HepG2 (cell line): ENCODE data around the gene SPRED3. TPM values are rescaled to one million over a fixed set of nuclear protein-coding genes. Genes with fewer than 3 reads are reported as not detected.

Experiments used
- ATF6 ChIP-seq: sonication (generic); formaldehyde crosslinking; conservative IDR thresholded peaks from 2 replicates; pipeline ENCODE4 v1.4.0; 2020; ENCODE audit warnings: missing genetic modification reagents
- ATF7 ChIP-seq, 2 experiments: fragments of 450-650 bp in 1 of 2; sonication (generic) in 1 of 2; formaldehyde crosslinking in 1 of 2; IDR thresholded peaks; 2 replicates each; pipeline versions ENCODE4 v1.4.0 to v1.6.1; 2016 to 2020; ENCODE audit warnings: antibody characterized with exemption in 1 of 2, mild to moderate bottlenecking in 1 of 2, missing genetic modification reagents in 1 of 2
- JUND ChIP-seq: sonication (generic); formaldehyde crosslinking; IDR thresholded peaks from 2 replicates; pipeline ENCODE4 v1.8.0; 2022; ENCODE audit warnings: mild to moderate bottlenecking, missing genetic modification reagents
- PTBP1 ChIP-seq: fragments of 200-400 bp; formaldehyde crosslinking; IDR thresholded peaks from 2 replicates; pipeline ENCODE4 v1.6.1; 2018; ENCODE audit warnings: low read length, low read depth; ENCODE audit not compliant: poor library complexity, severe bottlenecking
- TBL1XR1 ChIP-seq: fragments of 150-350 bp; IDR thresholded peaks from 2 replicates; pipeline ENCODE4 v1.6.1; 2014; ENCODE audit warnings: borderline replicate concordance, low read length; ENCODE audit not compliant: partially characterized antibody
- TRIM24 ChIP-seq: sonication (generic); formaldehyde crosslinking; IDR thresholded peaks from 2 replicates; pipeline ENCODE4 v1.8.0; 2022; ENCODE audit warnings: mild to moderate bottlenecking, missing genetic modification reagents
- ZNF138 ChIP-seq: sonication (generic); formaldehyde crosslinking; IDR thresholded peaks from 2 replicates; pipeline ENCODE4 v1.5.0; 2020; ENCODE audit warnings: mild to moderate bottlenecking, low read depth, missing genetic modification reagents
- ZNF34 ChIP-seq: sonication (generic); formaldehyde crosslinking; IDR thresholded peaks from 2 replicates; pipeline ENCODE4 v1.4.0; 2020; ENCODE audit warnings: mild to moderate bottlenecking, missing genetic modification reagents, borderline replicate concordance
- ZNF816 ChIP-seq: sonication (generic); formaldehyde crosslinking; IDR thresholded peaks from 2 replicates; pipeline ENCODE4 v1.8.0; 2022; ENCODE audit warnings: missing genetic modification reagents, mild to moderate bottlenecking, borderline replicate concordance
- ZUFSP ChIP-seq: sonication (generic); formaldehyde crosslinking; IDR thresholded peaks from 2 replicates; pipeline ENCODE4 v1.9.0; 2021; ENCODE audit warnings: missing genetic modification reagents, mild to moderate bottlenecking, borderline replicate concordance
- polyA plus RNA-seq, 8 experiments: library from polyadenylated mRNA; depleted of rRNA in 3 of 8; stranded (reverse) in 7 of 8; unstranded in 1 of 8; fragments of >200 nt; fragmentation: Illumina TruSeq in 4 of 8; extraction: Trizol in 4 of 8; gene quantifications; 2 replicates each; pipeline versions ENCODE4 v1.2.1 to v1.2.3, GENCODE V29; 2011 to 2016; ENCODE audit warnings: low read depth in 4 of 8, missing spikeins in 1 of 8, mixed read lengths in 1 of 8; ENCODE audit not compliant: insufficient read depth in 1 of 8
- total RNA-seq, 5 experiments: library from RNA; depleted of rRNA; stranded (reverse); fragments of >200 nt; fragmentation: Illumina TruSeq; extraction: Trizol; gene quantifications; 2 replicates each; pipeline ENCODE4 v1.2.3, GENCODE V29; 2016; ENCODE audit warnings: low read depth in 1 of 5
- TF ChIP-seq, protein P1 (sequence below): sonication (generic); formaldehyde crosslinking; IDR thresholded peaks from 2 replicates; pipeline ENCODE4 v1.4.0; 2020; ENCODE audit warnings: missing genetic modification reagents, mild to moderate bottlenecking, borderline replicate concordance
- TF ChIP-seq, protein P2 (sequence below): sonication (generic); formaldehyde crosslinking; IDR thresholded peaks from 2 replicates; pipeline ENCODE4 v1.4.0; 2020; ENCODE audit warnings: low read depth, mild to moderate bottlenecking, missing genetic modification reagents
- TF ChIP-seq, protein P3 (sequence below): sonication (generic); formaldehyde crosslinking; IDR thresholded peaks from 2 replicates; pipeline ENCODE4 v1.4.0; 2020; ENCODE audit warnings: missing genetic modification reagents, borderline replicate concordance

Gene SPRED3
- total and polyA plus RNA-seq, 2 of the 13 experiments (the other 11 are each of a cell fraction or from before 2014, with no cell fraction given): 0.15 to 0.17 TPM

DNA sequence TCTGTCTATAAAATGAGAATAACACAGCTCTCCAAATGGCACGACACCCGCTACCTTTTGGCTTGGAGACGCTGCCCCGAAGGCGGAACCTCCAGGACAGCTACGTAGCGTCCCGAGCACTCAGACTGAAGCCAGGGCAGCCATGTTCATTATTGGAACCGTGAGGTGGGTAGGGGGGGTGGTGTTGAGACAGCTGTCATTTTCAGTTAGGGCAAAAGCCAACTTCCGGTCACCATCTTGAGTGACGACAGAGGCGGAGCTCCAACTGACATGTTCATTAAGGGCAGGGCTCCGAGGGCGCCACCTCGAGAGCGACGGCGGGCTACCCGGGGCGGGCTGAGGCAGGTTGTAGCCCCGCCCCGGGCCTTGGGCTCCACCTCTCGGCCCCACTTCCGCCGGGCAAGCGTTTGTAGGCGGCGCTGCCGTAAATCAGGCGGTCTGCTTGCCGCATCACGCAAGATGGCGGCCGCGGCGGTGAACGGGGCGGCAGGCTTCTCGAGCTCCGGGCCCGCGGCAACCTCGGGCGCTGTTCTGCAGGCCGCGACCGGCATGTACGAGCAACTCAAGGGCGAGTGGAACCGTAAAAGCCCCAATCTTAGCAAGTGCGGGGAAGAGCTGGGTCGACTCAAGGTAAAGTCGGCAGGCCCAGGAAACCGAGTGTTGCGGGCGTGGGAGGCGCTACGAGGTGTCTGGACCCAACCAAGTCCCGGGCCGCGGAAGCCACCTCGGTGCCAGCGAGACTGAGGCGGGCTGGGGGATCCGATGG, 14.0 kb upstream of the SPRED3 start, which contains the start of gene PSMD8 (continued):
- TF ChIP-seq, protein P1, sequence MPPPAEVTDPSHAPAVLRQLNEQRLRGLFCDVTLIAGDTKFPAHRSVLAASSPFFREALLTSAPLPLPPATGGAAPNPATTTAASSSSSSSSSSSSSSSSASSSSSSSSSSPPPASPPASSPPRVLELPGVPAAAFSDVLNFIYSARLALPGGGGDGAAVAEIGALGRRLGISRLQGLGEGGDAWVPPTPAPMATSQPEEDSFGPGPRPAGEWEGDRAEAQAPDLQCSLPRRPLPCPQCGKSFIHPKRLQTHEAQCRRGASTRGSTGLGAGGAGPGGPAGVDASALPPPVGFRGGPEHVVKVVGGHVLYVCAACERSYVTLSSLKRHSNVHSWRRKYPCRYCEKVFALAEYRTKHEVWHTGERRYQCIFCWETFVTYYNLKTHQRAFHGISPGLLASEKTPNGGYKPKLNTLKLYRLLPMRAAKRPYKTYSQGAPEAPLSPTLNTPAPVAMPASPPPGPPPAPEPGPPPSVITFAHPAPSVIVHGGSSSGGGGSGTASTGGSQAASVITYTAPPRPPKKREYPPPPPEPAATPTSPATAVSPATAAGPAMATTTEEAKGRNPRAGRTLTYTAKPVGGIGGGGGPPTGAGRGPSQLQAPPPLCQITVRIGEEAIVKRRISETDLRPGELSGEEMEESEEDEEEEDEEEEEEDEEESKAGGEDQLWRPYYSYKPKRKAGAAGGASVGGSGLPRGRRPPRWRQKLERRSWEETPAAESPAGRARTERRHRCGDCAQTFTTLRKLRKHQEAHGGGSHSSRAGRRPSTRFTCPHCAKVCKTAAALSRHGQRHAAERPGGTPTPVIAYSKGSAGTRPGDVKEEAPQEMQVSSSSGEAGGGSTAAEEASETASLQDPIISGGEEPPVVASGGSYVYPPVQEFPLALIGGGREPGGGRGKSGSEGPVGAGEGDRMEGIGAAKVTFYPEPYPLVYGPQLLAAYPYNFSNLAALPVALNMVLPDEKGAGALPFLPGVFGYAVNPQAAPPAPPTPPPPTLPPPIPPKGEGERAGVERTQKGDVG: peak; percentile 89; the same call in 1 of the 2 replicates
- no peak for TF ChIP-seq ZUFSP (CRISPR knock-in tag)
- TF ChIP-seq PTBP1: no peak
- no peak for TF ChIP-seq TBL1XR1
- TF ChIP-seq, protein P2, sequence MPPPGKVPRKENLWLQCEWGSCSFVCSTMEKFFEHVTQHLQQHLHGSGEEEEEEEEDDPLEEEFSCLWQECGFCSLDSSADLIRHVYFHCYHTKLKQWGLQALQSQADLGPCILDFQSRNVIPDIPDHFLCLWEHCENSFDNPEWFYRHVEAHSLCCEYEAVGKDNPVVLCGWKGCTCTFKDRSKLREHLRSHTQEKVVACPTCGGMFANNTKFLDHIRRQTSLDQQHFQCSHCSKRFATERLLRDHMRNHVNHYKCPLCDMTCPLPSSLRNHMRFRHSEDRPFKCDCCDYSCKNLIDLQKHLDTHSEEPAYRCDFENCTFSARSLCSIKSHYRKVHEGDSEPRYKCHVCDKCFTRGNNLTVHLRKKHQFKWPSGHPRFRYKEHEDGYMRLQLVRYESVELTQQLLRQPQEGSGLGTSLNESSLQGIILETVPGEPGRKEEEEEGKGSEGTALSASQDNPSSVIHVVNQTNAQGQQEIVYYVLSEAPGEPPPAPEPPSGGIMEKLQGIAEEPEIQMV (CRISPR knock-in tag): peak; percentile 74; the same call in 1 of the 2 replicates
- TF ChIP-seq ATF6 (CRISPR knock-in tag): no peak
- TF ChIP-seq, protein P3, sequence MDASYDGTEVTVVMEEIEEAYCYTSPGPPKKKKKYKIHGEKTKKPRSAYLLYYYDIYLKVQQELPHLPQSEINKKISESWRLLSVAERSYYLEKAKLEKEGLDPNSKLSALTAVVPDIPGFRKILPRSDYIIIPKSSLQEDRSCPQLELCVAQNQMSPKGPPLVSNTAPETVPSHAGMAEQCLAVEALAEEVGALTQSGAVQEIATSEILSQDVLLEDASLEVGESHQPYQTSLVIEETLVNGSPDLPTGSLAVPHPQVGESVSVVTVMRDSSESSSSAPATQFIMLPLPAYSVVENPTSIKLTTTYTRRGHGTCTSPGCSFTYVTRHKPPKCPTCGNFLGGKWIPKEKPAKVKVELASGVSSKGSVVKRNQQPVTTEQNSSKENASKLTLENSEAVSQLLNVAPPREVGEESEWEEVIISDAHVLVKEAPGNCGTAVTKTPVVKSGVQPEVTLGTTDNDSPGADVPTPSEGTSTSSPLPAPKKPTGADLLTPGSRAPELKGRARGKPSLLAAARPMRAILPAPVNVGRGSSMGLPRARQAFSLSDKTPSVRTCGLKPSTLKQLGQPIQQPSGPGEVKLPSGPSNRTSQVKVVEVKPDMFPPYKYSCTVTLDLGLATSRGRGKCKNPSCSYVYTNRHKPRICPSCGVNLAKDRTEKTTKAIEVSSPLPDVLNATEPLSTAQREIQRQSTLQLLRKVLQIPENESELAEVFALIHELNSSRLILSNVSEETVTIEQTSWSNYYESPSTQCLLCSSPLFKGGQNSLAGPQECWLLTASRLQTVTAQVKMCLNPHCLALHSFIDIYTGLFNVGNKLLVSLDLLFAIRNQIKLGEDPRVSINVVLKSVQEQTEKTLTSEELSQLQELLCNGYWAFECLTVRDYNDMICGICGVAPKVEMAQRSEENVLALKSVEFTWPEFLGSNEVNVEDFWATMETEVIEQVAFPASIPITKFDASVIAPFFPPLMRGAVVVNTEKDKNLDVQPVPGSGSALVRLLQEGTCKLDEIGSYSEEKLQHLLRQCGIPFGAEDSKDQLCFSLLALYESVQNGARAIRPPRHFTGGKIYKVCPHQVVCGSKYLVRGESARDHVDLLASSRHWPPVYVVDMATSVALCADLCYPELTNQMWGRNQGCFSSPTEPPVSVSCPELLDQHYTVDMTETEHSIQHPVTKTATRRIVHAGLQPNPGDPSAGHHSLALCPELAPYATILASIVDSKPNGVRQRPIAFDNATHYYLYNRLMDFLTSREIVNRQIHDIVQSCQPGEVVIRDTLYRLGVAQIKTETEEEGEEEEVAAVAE: peak; percentile 78; the same call in 1 of the 2 replicates
- TF ChIP-seq ATF7 (IDR thresholded peaks at IDR 0.05): peak; percentile 34
- TF ChIP-seq ATF7 (CRISPR knock-in tag; IDR thresholded peaks at IDR 0.05): peak; percentile 62
- TF ChIP-seq ZNF816: 0 out of 2 replicates have a peak, but pooled peaks have one; percentile 87
- TF ChIP-seq JUND (CRISPR knock-in tag): peak; percentile 61; the same call in 1 of the 2 replicates
- TF ChIP-seq ZNF138 (CRISPR knock-in tag): peak; percentile 91
- TF ChIP-seq ZNF34: peak; percentile 89; the same call in 1 of the 2 replicates
- TF ChIP-seq TRIM24: no peak
